HK-2 (cell line): Measurements from ENCODE around the gene ZNF266.
A peak's percentile ranks its signal among the peaks of the same experiment; 100 is the strongest.

Experiments
- DNase-seq: peaks from one replicate; pipeline ENCODE4 v3.0.0-alpha.2; 2018; ENCODE audit not compliant: unreplicated experiment

Gene ZNF266

GRCh38 chr19:9435279-9436268 is at the start of gene ZNF266:
Gene ZNF266 (minus strand): TSS chr19:9435573. CDS start chr19:9420089, 15,484 bp downstream.
- peak; percentile 88 for DNase-seq

- DNase-seq, result no peak
Observed at GRCh38 chr19:9485140-9485539, 49.8 kb upstream of the ZNF266 start.

- DNase-seq, result no peak
Observed at GRCh38 chr19:9474975-9475374, 39.6 kb upstream of the ZNF266 start.

GRCh38 chr19:9467161-9467560 is 31.8 kb upstream of the ZNF266 start:
- no peak for DNase-seq

- DNase-seq, result no peak
Observed at GRCh38 chr19:9461938-9462337, 26.6 kb upstream of the ZNF266 start.

- DNase-seq, result no peak
Observed at GRCh38 chr19:9456018-9456689, 20.8 kb upstream of the ZNF266 start.

GRCh38 chr19:9453953-9454352 is 18.6 kb upstream of the ZNF266 start:
- no peak for DNase-seq

GRCh38 chr19:9445037-9445436 is 9.7 kb upstream of the ZNF266 start:
- no peak for DNase-seq

- no peak for DNase-seq
Observed at GRCh38 chr19:9436358-9436757, 985 bp upstream of the ZNF266 start.

GRCh38 chr19:9431475-9431874 is 3.9 kb downstream of the ZNF266 start:
- DNase-seq, result peak; percentile 31

DNA sequence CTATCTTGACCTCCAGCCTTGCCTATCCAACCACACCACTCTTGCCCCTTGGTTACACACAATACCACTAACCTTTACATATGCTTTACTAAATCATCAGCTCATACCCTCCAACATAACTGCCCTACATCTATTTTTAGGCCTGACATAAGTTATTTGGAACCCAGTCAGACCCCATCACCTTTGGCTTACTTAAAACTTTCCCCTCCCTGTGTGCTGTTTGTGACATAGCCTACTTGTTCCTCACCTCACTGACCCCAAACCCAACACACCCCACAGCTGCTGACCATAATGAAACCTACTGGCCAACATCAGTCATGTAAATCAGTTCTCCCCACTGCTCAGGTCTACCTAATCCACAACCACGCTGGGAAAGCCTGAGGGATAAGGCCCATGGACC is 4.9 kb downstream of the ZNF266 start:
- no peak for DNase-seq

GRCh38 chr19:9427941-9428340 is 7.4 kb downstream of the ZNF266 start:
- DNase-seq, result no peak

- DNase-seq, result no peak
Observed at GRCh38 chr19:9413240-9413954, 22.0 kb downstream of the ZNF266 start.

DNA sequence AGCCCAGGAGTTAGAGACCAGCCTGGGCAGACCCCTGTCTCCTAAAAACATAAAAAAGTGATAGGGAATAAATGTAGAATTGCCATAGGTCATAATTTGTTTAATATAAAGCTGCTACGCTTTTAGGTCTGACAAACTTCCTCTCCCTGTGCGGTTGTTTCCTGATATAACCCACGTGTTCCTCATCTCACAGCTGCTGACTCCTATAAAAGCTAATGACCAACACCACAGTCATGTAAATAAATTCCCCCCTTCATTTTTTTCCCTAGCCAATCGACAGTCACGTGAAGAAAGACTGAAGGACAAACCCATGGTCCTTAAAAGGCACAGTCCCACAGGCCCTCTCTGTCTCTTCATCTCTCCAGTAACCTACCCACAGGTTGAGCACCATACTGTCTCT is 27.5 kb downstream of the ZNF266 start:
- DNase-seq, result no peak

GRCh38 chr19:9406798-9407352 is 28.5 kb downstream of the ZNF266 start:
- DNase-seq, result peak; percentile 86

GRCh38 chr19:9381361-9381785 is 54.0 kb downstream of the ZNF266 start:
- no peak for DNase-seq

GRCh38 chr19:9370738-9371619 is 64.4 kb downstream of the ZNF266 start:
- no peak for DNase-seq

DNA sequence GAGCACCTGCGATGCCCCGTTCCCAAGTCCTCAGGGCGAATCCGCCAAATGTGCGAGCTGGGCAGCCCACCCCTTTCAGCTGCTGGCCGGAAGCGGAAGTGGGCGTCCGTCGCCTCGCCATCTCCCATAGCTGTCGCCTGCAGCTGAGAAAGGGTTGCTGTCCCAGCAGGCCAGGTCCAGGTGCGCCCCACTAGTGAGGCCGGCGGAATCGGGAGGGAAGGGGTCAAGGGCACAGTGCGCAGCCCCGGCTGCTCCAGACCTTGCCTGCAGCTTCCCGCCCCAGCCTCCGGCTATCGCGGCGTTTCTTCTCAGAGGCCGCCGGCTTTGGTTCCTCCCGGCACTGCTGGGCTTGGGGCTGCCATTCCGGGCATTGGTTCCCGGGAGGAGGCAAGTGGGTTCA is 72.5 kb downstream of the ZNF266 start, which contains the start of gene ZNF177:
Gene ZNF177 (plus strand): TSS at position 109 of the 400 bp plus-strand sequence. CDS start 15,299 bp downstream, outside the sequence.
- DNase-seq, result no peak
